GM23338 (cell line): Measurements from ENCODE around the gene PFN1.

Source experiments
- EZH2 ChIP-seq: fragments of 200-600 bp; sonication (generic); IDR thresholded peaks from one replicate; pipeline ENCODE4 v1.8.0; 2017; ENCODE audit warnings: antibody characterized with exemption, mild to moderate bottlenecking, low read depth; ENCODE audit not compliant: unreplicated experiment
- POLR2AphosphoS5 ChIP-seq: IDR thresholded peaks from 2 replicates; pipeline ENCODE4 v1.6.1; 2016; ENCODE audit warnings: antibody characterized with exemption, low read depth
- TF ChIP-seq, protein P1 (sequence below), 2 experiments: fragments of 200-600 bp in 1 of 2; sonication (generic) in 1 of 2; conservative IDR thresholded peaks; 2 replicates each; pipeline versions ENCODE4 v1.5.1 to v1.6.1; 2016 to 2017; ENCODE audit warnings: antibody characterized with exemption in 2 of 2, low read depth in 2 of 2, mild to moderate bottlenecking in 2 of 2, moderate library complexity in 1 of 2
- TF ChIP-seq, protein P2 (sequence below): IDR thresholded peaks from one replicate; pipeline ENCODE4 v1.6.1; 2018; ENCODE audit warnings: antibody characterized with exemption; ENCODE audit not compliant: unreplicated experiment

DNA sequence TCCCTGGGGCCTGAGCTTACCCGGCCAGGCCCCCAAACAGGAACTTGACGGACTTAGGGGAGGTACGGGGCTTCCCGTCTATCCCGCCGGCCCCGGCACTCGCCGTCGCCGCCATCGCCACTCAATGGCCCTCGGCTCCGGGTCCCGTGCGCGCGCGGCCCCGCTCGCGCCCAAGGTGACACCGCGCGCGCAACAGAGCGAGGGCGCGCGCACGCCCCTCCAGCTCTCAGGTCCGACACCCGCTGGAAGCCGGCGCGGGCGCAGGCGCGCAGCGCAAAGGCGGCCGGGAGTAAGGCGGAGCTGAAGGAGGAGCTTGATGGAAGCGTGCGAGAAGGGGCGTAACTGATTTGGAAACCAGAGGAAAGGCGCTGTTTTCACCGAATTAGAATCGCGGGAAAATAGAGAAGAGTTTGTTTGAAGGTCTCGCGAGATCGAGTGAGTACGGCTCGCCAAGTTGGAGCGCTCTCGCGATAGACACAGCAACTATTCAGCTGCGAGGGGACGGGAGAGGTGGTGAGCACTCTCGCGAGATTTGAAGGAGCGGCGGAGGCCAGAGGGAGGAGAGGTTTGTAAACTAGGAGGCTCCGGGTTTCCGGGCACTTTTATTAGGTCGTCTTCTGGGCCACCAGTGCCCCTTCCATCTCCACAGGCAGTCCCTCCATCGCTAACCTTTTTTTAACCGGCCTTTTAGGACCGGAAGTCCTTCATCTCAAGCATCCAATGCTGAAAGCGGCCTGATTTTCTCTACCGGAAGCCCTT lies 8.4 kb downstream of the PFN1 start, which contains the start of the genes RNF167 and SLC25A11:
- TF ChIP-seq EZH2 (no peak), POLR2AphosphoS5 (peak; percentile 89)
- TF ChIP-seq, protein P1, sequence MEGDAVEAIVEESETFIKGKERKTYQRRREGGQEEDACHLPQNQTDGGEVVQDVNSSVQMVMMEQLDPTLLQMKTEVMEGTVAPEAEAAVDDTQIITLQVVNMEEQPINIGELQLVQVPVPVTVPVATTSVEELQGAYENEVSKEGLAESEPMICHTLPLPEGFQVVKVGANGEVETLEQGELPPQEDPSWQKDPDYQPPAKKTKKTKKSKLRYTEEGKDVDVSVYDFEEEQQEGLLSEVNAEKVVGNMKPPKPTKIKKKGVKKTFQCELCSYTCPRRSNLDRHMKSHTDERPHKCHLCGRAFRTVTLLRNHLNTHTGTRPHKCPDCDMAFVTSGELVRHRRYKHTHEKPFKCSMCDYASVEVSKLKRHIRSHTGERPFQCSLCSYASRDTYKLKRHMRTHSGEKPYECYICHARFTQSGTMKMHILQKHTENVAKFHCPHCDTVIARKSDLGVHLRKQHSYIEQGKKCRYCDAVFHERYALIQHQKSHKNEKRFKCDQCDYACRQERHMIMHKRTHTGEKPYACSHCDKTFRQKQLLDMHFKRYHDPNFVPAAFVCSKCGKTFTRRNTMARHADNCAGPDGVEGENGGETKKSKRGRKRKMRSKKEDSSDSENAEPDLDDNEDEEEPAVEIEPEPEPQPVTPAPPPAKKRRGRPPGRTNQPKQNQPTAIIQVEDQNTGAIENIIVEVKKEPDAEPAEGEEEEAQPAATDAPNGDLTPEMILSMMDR (conservative IDR thresholded peaks at IDR 0.05; ENCODE audit: low read depth in 2 of 2): no peak
- TF ChIP-seq, protein P2, sequence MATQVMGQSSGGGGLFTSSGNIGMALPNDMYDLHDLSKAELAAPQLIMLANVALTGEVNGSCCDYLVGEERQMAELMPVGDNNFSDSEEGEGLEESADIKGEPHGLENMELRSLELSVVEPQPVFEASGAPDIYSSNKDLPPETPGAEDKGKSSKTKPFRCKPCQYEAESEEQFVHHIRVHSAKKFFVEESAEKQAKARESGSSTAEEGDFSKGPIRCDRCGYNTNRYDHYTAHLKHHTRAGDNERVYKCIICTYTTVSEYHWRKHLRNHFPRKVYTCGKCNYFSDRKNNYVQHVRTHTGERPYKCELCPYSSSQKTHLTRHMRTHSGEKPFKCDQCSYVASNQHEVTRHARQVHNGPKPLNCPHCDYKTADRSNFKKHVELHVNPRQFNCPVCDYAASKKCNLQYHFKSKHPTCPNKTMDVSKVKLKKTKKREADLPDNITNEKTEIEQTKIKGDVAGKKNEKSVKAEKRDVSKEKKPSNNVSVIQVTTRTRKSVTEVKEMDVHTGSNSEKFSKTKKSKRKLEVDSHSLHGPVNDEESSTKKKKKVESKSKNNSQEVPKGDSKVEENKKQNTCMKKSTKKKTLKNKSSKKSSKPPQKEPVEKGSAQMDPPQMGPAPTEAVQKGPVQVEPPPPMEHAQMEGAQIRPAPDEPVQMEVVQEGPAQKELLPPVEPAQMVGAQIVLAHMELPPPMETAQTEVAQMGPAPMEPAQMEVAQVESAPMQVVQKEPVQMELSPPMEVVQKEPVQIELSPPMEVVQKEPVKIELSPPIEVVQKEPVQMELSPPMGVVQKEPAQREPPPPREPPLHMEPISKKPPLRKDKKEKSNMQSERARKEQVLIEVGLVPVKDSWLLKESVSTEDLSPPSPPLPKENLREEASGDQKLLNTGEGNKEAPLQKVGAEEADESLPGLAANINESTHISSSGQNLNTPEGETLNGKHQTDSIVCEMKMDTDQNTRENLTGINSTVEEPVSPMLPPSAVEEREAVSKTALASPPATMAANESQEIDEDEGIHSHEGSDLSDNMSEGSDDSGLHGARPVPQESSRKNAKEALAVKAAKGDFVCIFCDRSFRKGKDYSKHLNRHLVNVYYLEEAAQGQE: no peak
